A549 (cell line): Measurements from ENCODE around the gene RCAN3.

Experiments used
- FOSL2 ChIP-seq, 2 experiments: fragments of 450-650 bp in 1 of 2; fragments of >200 bp in 1 of 2; sonication (Bioruptor Twin) in 1 of 2; formaldehyde crosslinking; IDR thresholded peaks; 2 replicates each; pipeline versions ENCODE4 v1.5.0 to v1.6.1; 2016 to 2020; ENCODE audit warnings: mild to moderate bottlenecking in 1 of 2, moderate library complexity in 1 of 2
- TF ChIP-seq, protein P1 (sequence below): fragments of >200 bp; sonication (Bioruptor Twin); formaldehyde crosslinking; IDR thresholded peaks from 3 replicates; pipeline ENCODE4 v1.5.1; 2016

DNA sequence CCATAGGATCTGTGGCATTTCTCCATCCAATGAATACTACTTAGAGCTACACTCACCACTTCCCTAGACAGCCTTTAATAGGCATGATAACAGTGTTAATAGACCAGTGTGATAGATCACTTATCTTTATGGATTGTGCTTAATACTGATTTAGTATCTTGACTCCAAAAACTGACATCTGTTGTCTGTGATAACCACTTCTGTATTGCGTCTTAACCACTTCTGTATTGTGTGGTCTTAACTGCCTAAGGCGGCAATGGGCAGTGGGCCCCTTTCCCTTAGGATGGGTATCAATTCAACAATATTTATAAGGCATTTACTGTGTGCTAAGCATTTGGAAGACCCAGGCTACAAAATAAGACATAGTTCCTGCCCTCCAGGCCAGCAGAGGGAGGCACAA is 32.0 kb upstream of the RCAN3 start:
- TF ChIP-seq, protein P1, sequence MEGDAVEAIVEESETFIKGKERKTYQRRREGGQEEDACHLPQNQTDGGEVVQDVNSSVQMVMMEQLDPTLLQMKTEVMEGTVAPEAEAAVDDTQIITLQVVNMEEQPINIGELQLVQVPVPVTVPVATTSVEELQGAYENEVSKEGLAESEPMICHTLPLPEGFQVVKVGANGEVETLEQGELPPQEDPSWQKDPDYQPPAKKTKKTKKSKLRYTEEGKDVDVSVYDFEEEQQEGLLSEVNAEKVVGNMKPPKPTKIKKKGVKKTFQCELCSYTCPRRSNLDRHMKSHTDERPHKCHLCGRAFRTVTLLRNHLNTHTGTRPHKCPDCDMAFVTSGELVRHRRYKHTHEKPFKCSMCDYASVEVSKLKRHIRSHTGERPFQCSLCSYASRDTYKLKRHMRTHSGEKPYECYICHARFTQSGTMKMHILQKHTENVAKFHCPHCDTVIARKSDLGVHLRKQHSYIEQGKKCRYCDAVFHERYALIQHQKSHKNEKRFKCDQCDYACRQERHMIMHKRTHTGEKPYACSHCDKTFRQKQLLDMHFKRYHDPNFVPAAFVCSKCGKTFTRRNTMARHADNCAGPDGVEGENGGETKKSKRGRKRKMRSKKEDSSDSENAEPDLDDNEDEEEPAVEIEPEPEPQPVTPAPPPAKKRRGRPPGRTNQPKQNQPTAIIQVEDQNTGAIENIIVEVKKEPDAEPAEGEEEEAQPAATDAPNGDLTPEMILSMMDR: no peak
- TF ChIP-seq FOSL2 (IDR thresholded peaks at IDR 0.05) (no peak), FOSL2 (CRISPR knock-in tag; IDR thresholded peaks at IDR 0.05) (no peak)
